ENCODE results near the gene PLCB1.
A peak's percentile ranks its signal among the peaks of the same experiment; 100 is the strongest.

Gene PLCB1

DNA sequence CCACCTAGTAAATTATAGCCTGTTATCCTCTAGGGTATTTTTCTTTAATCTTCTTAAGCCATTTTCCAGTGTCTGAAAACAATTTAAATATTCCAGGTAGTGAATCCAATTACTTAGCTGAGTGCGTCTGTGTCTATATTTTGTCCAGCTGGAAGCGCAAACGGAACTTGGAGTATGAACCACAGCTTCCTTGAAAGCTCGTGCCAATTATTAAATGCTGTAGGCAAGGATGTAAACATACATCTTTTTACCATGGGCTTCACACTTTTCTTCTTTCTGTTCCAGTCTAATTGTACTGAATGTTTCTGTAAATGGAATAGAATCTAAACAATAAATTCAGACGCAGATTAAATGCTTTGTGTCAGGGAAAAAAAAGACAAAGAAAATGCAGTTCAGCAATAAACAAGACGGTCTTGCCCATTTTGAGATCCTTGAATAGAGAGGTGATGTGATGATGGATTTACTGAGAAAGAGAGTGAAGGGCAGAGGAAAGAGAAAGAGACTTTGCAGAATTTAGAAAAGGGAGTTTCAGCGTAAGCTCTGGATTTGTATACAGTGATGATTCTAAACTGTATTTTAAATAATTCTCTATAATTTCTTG, 1.9 kb downstream of the PLCB1 start:
- DNase-seq (ENCODE audit: low read depth) = no peak
- H3K4me3 ChIP-seq (ENCODE audit: control insufficient read depth, low read depth, low read length) = no peak overlapping the region
- no peak for TF ChIP-seq CTCF (IDR thresholded peaks at IDR 0.05; ENCODE audit: control insufficient read depth, insufficient read depth, low read depth, low read length, missing control alignments)

- no peak overlapping the region for H3K4me3 ChIP-seq (ENCODE audit: control insufficient read depth, low read depth, low read length)
- no peak for TF ChIP-seq CTCF (IDR thresholded peaks at IDR 0.05; ENCODE audit: control insufficient read depth, insufficient read depth, low read depth, low read length, missing control alignments)
- DNase-seq (ENCODE audit: low read depth) = no peak
Observed at GRCh38 chr20:8139899-8140298, 7.8 kb downstream of the PLCB1 start.

GRCh38 chr20:8143474-8143873, 11.4 kb downstream of the PLCB1 start:
- no peak overlapping the region for H3K4me3 ChIP-seq (ENCODE audit: control insufficient read depth, low read depth, low read length)
- no peak for DNase-seq (ENCODE audit: low read depth)
- TF ChIP-seq CTCF (IDR thresholded peaks at IDR 0.05; ENCODE audit: control insufficient read depth, insufficient read depth, low read depth, low read length, missing control alignments) = no peak

DNA sequence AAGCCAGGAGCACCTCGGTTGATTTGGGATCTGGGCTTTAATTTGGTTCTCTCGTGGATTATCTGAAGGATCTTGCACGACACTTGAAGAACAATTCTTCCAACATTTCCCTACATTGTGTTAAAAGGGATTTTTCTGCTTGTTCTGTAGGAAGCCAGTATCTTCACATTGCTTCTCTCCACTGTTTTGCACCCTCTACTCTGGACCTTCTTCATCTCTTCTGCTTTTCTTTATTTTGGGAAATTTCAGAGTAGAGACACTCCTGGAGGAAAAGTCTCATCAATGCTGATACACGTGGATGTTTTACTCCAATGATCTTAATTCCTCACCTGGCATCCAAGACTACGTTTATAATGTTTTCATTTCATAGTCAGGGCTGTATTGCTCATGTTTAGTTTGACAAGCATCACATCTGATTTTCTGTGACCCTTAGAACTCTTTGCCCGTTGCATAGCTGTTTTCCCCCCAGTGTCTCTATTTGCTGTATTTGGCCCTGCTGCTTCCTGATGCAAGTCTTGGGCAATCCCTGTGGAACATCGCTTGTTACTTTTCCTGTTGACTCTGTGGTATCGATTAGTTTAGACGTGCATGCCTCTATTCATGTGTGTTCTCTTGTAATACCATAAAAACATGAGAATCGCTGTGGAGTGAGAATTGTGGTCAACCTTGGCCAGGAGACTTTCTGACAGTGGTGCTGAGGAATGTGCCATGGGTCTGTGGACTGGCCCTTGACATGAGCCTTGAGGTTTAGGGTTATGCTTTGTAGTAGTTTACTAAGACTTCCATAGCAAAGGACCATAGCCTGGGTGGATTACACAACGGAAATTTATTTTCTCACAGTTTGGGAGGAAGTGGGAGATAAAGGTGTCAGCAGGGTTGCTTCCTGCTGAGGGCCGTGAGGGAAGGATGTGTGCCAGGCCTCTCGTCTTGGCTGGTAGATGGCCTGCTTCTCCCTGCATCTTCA, 12.5 kb downstream of the PLCB1 start:
- no peak overlapping the region for H3K4me3 ChIP-seq (ENCODE audit: control insufficient read depth, low read depth, low read length)
- TF ChIP-seq CTCF (IDR thresholded peaks at IDR 0.05; ENCODE audit: control insufficient read depth, insufficient read depth, low read depth, low read length, missing control alignments) = no peak
- peak; percentile 57 for DNase-seq (ENCODE audit: low read depth)

- H3K4me3 ChIP-seq (ENCODE audit: control insufficient read depth, low read depth, low read length) = no peak overlapping the region
- TF ChIP-seq CTCF (IDR thresholded peaks at IDR 0.05; ENCODE audit: control insufficient read depth, insufficient read depth, low read depth, low read length, missing control alignments) = no peak
- DNase-seq (ENCODE audit: low read depth) = no peak
Observed at GRCh38 chr20:8145246-8146168, 13.4 kb downstream of the PLCB1 start.

DNA sequence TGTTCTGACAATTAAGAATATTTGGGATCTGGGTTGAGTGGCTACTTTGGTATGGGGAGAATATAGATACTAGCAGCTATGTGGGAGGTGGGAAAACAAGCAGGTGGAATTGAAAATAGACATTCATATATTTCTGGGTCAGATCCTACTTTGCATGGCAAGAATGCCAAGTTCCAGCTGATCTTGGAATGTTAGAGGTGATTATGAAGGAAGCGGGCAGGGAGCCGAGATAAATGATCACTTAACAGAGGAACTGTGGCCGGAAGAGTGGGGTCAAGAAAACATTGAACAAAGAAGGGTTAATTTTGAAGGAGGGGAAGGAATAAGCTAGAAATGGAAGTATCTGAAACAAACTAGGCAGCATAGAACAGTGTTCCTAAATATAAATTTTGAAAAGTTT, 15.4 kb downstream of the PLCB1 start:
- DNase-seq (ENCODE audit: low read depth) = no peak
- TF ChIP-seq CTCF (IDR thresholded peaks at IDR 0.05; ENCODE audit: control insufficient read depth, insufficient read depth, low read depth, low read length, missing control alignments) = no peak
- no peak overlapping the region for H3K4me3 ChIP-seq (ENCODE audit: control insufficient read depth, low read depth, low read length)

All from AG09309 (cell line).